HFFc6 (cell line): Measurements from ENCODE around the gene JARID2. TPM values are rescaled to one million over a fixed set of nuclear protein-coding genes. Genes with fewer than 3 reads are reported as not detected.

Experiments
- DNase-seq: peaks from one replicate; pipeline ENCODE4 v3.0.0-alpha.2; 2018
- H3K27ac Mint-ChIP-seq: 2 replicates; pipeline ENCODE4 v1.8.0; 2020; ENCODE audit warnings: mild to moderate bottlenecking, mixed read lengths
- H3K27me3 Mint-ChIP-seq: 2 replicates; pipeline ENCODE4 v1.8.0; 2021; ENCODE audit warnings: mild to moderate bottlenecking, moderate library complexity, mixed read lengths; ENCODE audit not compliant: insufficient read depth
- H3K36me3 Mint-ChIP-seq: 2 replicates; pipeline ENCODE4 v1.8.0; 2021; ENCODE audit warnings: low read depth, mixed read lengths
- H3K4me1 Mint-ChIP-seq: 2 replicates; pipeline ENCODE4 v1.8.0; 2020; ENCODE audit warnings: low read depth, mixed read lengths
- H3K4me3 Mint-ChIP-seq: 2 replicates; pipeline ENCODE4 v1.8.0; 2020; ENCODE audit warnings: mild to moderate bottlenecking, moderate library complexity, mixed read lengths
- H3K9me3 Mint-ChIP-seq: 2 replicates; pipeline ENCODE4 v1.8.0; 2020; ENCODE audit warnings: mild to moderate bottlenecking, mixed read lengths
- CTCF ChIP-seq: fragments of 200-600 bp; sonication (generic); IDR thresholded peaks from 2 replicates; pipeline ENCODE4 v1.5.0; 2021; ENCODE audit warnings: antibody characterized with exemption, mild to moderate bottlenecking
- total RNA-seq, 6 experiments: library from RNA; stranded (reverse); fragmentation: NEBNext Ultra II Directional; extraction: Animal tissue kit (Norgen Biotek cat#: 25700); gene quantifications; 2 replicates in 1 of 6; 3 replicates in 5 of 6; pipeline ENCODE4 v1.2.3, GENCODE V29; 2021

JARID2 gene
- total RNA-seq, 6 experiments from 2014 or later = 8.3 to 10.1 (median 9.5) TPM

DNA sequence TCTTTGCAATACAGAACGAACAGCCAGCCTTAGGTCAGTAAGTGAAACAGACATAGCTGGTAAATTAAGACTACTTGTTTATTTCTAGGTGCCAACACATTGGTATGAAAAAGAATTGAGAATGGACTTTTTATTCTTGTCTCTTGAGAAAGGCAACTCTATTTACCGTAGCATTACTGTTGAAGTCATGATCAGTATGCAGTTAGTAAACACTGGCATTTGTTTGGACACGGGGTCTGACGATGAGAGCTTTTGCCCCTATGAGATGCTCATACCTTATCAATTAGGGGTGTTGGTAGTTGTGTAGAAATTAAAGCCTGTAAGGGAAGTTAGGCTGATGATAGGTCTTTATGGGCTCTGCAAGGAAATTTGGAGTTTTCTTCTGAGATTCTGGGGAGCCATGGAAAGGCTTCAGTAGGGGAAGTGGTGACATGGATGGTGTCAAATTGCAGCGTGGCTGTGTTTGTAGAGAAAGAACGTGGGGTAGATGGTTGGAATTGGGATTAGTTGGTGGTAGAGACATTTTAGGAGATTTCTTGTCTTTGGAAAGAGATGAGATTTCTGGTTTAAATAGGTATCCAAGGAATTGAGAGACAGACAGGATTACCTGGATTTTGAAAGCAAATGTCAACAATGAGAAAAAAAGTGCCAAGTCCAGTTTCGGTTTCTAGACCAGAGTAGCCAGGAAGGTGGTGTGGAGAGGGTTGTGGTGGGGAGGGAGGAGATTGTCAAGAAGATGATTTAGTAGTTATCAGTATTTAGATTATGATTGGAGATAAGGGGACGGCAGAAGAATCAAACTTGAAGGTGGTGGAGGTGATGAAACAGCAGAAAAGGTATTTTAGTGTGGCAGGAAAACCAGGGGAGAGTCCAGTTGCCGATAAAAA is 116.6 kb downstream of the JARID2 start:
- no peaks in the 10 kb centered on the region for H3K36me3 Mint-ChIP-seq
- no peak overlapping the region for H3K4me3 Mint-ChIP-seq
- no peak overlapping the region for H3K27ac Mint-ChIP-seq
- TF ChIP-seq CTCF = no peak
- H3K27me3 Mint-ChIP-seq = no peaks in the 10 kb centered on the region
- H3K4me1 Mint-ChIP-seq = peaks cover 24% of the 10 kb centered on the region
- DNase-seq = no peak
- no peaks in the 10 kb centered on the region for H3K9me3 Mint-ChIP-seq

DNA sequence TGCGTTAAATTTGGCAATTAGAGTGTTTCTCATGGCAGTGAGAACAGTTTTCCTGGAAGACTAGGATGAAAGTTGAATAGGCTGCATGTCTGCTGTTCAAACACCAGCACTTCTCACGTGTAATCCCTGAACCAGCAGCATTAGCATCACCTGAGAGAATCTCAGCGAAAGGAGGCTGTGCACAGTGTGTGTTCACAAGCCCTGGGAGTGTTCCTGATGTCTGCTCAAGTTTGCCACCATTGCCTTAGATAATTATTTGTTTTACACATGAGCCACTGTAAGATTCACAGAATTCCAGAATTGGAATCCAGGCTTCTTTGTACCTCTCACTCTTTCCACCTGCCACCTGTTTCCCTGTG is 117.3 kb downstream of the JARID2 start:
- no peak for TF ChIP-seq CTCF
- no peak for DNase-seq
- H3K4me3 Mint-ChIP-seq = no peak overlapping the region
- H3K36me3 Mint-ChIP-seq = peaks cover 4% of the 10 kb centered on the region; the same call in 1 of the 2 replicates
- peaks cover 24% of the 10 kb centered on the region for H3K4me1 Mint-ChIP-seq
- H3K27ac Mint-ChIP-seq = no peak overlapping the region
- H3K27me3 Mint-ChIP-seq = no peaks in the 10 kb centered on the region
- H3K9me3 Mint-ChIP-seq = no peaks in the 10 kb centered on the region

DNA sequence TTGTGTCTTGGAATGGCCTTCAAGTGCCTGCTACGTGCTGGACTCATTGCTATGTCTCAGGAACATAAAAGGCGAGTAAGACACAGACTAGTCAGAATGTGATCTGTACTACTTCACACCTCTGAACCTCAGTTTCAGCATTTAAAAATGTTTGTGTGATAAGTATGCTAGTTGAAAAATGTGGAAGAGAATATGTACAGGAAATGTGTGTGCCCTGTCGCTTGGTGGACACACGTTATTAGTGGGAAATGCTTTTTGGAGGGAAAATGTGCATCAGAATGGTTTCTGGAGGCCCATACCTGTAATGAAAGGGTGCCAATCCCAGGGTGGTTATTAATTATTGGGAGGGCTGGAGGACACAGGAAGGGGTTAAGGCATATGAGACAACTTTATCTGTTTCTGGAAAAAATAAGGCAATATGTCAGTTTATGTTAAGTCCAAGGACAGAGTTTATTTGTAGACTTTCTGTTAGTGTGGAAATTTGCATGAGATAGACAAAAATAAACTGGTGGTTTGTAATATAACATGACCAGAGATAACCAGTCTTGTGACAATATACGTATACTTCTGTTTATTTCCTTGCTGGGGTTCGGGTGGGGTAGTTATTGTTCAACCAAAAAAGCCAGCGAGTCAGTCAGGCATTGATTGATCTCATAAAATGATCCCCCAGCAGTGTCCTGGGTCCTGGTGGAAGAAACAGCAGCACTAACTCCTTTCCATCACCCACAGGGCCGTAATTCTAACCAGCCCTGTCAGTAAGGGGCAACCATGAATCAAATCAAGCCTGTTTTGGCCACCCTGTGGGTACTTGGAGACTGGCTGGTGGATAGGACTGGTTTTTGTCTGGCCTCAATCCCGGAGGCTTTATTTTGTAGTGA is 117.9 kb downstream of the JARID2 start:
- Mint-ChIP-seq H3K27ac (no peak overlapping the region), H3K4me1 (peaks cover 30% of the 10 kb centered on the region)

DNA sequence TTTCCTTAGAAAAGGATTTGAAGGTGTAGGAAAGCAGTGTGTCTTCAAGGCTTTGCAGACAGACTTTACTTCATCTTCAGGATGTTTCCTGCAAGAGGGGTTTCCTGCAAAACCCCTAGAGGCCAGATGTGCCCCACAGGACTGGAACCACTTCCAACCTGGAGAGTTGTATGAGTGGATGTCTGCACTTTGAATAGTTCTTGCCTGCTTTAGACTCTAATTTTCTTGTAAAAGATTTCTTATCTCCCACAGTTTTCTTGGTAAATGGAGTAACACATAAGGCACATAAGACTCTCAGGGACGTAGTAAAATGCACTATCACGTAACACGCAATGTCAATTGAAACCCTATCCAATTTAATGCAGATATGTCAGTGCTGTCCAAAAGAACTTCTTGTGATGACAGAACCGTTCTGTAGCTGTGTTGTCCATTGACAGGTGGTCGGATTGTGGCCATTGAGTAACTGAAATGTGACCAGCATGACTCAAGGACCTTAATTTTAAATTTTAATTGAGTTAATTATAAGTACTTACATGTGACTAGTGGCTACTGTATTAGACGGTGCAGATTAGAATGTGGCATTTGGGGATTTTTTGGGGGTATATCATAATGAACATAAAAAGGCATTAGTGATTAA is 118.7 kb downstream of the JARID2 start:
- no peak overlapping the region for H3K27ac Mint-ChIP-seq
- TF ChIP-seq CTCF = no peak
- no peaks in the 10 kb centered on the region for H3K9me3 Mint-ChIP-seq
- peaks cover 11% of the 10 kb centered on the region; the same call in 1 of the 2 replicates for H3K36me3 Mint-ChIP-seq
- no peak for DNase-seq
- peaks cover 33% of the 10 kb centered on the region for H3K4me1 Mint-ChIP-seq
- H3K4me3 Mint-ChIP-seq = no peak overlapping the region
- no peaks in the 10 kb centered on the region for H3K27me3 Mint-ChIP-seq

More for the DNA sequence above, 117.9 kb downstream of the JARID2 start:
- TF ChIP-seq CTCF = no peak
- H3K9me3 Mint-ChIP-seq = no peaks in the 10 kb centered on the region
- H3K27me3 Mint-ChIP-seq = no peaks in the 10 kb centered on the region
- DNase-seq = no peak
- H3K4me3 Mint-ChIP-seq = no peak overlapping the region
- H3K36me3 Mint-ChIP-seq = peaks cover 10% of the 10 kb centered on the region; the same call in 1 of the 2 replicates

DNA sequence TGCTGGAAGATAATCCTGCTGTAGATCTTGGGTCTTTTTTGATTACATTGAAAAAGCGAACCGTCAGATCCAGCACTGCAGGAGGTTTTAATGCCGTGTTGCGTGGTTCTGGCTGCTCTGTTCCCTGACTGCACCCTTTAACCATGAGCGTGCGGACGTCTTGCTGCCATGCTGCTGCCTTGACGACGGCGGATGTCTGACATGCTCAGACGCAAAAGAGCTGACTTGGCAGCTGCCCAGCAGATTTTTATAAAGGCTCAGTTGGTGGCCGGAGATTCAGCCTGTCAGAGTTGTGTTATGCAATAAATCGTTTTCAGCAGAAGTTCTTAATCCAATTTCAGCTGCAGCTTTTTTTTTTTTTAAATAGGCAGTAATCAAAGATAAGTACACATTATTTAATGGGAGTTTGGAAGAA is 119.4 kb downstream of the JARID2 start:
- Mint-ChIP-seq H3K4me3 (peak overlapping the region; percentile 18; the same call in 1 of the 2 replicates), H3K36me3 (peaks cover 11% of the 10 kb centered on the region; the same call in 1 of the 2 replicates), H3K27me3 (no peaks in the 10 kb centered on the region), H3K27ac (peak overlapping the region; percentile 59; the same call in 1 of the 2 replicates), H3K4me1 (peaks cover 39% of the 10 kb centered on the region), H3K9me3 (no peaks in the 10 kb centered on the region)
- DNase-seq = peak; percentile 64
- no peak for TF ChIP-seq CTCF
